Omental fat pad (tissue), 4 donors: Measurements from ENCODE around the gene UCKL1. TPM values are rescaled to one million over a fixed set of nuclear protein-coding genes. Genes with fewer than 3 reads are reported as not detected.
A peak's percentile ranks its signal among the peaks of the same experiment; 100 is the strongest.

Source experiments
- ATAC-seq: fragments of 150-250 bp; one replicate; pipeline ENCODE4 v1.9.1; 2016; ENCODE audit warnings: mild to moderate bottlenecking, moderate library complexity; ENCODE audit not compliant: low FRiP score
- DNase-seq: peaks from one replicate; pipeline ENCODE4 v3.0.0-alpha.2; 2019; ENCODE audit warnings: low spot score
- total RNA-seq, 4 donors: library from RNA; depleted of rRNA; stranded (reverse); fragments of >200 nt; gene quantifications; one replicate each; pipeline ENCODE4 v1.1.0, GENCODE V29; 2016
- TF ChIP-seq, protein P1 (sequence below), 3 donors: fragments of 450-650 bp; IDR thresholded peaks; one replicate each; pipeline ENCODE4 v1.5.1; 2016 to 2017; ENCODE audit warnings: antibody characterized with exemption in 3 of 3, mild to moderate bottlenecking in 3 of 3, moderate library complexity in 2 of 3

The UCKL1 gene
- total RNA-seq, 4 donors from 2014 or later, result 25.7 to 48.9 (median 30.3) TPM

DNA sequence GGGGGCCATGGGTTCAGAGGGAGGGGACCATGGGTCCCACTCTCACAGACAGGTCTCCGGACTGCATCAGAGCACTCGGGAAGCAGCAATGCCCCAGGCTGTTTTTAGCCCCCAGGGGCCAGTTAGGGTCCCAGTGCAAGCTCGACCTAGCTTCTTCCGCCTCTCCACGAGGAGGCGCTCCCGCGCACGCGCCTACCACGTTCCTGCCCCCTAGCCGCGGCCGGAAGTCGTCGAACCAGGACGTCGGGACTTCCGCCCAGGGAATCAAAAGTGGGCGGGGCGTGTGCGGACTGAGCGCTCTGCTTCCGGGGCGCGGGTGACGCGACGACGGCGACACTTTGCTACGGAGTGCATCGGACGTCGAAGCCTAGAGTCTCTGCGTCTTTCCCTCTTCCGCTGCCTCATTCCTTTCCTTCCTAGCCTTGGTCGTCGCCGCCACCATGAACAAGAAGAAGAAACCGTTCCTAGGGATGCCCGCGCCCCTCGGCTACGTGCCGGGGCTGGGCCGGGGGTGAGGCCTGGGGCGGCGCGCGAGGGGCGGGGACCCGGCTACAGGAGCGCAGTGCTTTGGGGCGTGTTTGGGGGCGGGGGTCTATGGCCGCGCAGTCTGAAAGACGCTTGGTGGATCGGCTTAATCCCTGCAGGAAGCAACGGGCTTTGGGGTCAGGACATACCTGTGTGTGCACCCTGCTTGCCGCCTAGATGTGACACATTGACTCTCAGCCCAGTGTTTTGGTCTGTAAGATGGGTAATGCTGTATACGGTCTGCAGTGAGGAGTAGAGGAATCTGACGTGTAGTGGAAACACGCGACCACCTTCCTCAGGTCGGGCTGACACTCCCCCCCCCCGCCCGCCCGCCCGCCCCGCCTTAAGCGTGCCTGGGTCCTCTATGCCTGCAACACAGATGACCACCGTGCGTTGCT lies 24.9 kb upstream of the UCKL1 start, which contains the start of gene PRPF6:
Gene PRPF6 (plus strand): TSS at position 327 of the 923 bp plus-strand sequence. CDS start 114 bp downstream, at position 441.
- DNase-seq (peak; percentile 78), ATAC-seq (peak; percentile 74)
- TF ChIP-seq, protein P1, sequence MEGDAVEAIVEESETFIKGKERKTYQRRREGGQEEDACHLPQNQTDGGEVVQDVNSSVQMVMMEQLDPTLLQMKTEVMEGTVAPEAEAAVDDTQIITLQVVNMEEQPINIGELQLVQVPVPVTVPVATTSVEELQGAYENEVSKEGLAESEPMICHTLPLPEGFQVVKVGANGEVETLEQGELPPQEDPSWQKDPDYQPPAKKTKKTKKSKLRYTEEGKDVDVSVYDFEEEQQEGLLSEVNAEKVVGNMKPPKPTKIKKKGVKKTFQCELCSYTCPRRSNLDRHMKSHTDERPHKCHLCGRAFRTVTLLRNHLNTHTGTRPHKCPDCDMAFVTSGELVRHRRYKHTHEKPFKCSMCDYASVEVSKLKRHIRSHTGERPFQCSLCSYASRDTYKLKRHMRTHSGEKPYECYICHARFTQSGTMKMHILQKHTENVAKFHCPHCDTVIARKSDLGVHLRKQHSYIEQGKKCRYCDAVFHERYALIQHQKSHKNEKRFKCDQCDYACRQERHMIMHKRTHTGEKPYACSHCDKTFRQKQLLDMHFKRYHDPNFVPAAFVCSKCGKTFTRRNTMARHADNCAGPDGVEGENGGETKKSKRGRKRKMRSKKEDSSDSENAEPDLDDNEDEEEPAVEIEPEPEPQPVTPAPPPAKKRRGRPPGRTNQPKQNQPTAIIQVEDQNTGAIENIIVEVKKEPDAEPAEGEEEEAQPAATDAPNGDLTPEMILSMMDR (IDR thresholded peaks at IDR 0.05), result peak in 1 of 3 donors; percentile 25

DNA sequence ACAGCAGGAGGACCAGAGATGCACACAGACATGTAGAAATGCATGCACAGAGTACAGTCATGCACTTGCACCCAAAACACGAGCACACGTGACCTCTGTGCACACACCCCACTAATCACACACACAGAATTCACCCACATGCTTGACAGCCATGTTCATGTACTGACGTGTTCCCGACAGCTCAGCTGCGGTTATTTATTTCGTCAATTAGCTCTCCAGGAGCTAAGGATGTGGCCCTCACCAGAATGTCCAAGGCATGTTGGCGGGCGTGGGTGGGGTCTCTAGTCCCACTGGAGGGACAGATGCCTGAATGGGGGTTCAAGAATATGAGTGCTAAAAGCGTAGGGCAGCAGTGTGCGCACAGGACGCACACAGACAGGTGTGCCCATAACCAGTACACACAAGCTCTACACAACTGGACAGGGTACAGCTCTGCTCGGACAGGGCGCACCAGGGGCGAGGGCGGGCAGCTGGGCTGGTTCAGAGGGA lies 24.1 kb upstream of the UCKL1 start:
- DNase-seq (no peak), ATAC-seq (no peak)
- TF ChIP-seq, protein P1 (IDR thresholded peaks at IDR 0.05), result no peak

DNA sequence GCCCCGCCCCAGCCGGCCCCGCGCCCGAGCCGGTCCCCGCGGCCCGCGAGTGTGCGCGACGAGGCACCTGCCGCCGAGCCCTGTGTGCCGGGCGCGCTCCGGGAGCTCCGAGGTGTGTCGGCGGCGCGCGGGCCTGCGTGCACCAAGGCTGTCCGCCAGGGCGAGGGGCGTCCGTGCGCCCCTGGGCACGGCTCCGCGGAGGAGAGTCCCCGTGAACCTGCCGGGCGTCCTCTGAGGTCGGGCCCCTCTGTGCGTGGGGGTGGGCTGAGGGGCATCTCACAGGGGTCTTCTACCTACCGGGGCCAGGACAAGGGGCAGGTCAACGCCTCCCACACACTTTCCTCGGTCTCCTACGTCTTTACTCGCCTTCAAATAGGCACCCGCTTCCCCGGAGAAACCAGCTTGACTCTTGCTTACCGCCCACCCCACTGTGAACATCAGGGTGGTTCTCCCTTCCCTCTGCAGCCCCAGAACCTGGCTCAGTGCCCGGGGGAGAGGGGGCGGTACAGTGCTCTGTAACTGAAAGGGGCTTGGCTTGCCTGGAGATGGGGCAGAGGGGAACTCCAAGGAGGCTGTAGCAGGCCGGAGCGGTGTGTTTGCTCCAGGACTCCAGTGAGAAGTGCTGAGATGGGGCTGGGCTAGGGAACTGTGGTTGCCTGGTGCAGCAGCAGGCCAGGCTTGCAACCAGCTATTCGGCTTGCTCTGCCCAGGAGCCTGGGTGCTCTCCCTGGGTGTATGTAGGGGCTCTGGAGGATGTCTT lies 23.5 kb upstream of the UCKL1 start, which contains the start of gene SAMD10:
Gene SAMD10 (minus strand): TSS at position 86 of the 760 bp plus-strand sequence. CDS start 175 bp downstream, outside the sequence.
- ATAC-seq, result peak; percentile 8
- no peak for DNase-seq
- TF ChIP-seq, protein P1 (IDR thresholded peaks at IDR 0.05), result no peak

DNA sequence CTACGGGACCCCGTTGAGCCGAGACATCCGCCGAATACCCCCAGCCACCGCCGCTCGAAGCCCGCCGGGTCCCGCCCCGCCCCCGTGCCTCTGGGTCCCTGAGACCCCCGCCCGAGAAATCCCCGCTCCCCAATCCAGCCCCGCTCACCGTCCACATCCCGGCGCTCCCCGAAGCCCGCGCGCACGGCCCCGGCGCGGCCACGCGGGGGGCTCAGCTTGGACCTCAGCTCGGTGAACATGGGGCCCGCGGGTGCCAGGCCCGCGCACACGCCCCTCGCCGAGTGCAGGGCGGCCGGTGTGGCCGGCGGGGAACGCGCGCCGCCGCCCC lies 23.0 kb upstream of the UCKL1 start:
- TF ChIP-seq, protein P1 (IDR thresholded peaks at IDR 0.05), result no peak
- no peak for DNase-seq
- ATAC-seq, result peak; percentile 10

DNA sequence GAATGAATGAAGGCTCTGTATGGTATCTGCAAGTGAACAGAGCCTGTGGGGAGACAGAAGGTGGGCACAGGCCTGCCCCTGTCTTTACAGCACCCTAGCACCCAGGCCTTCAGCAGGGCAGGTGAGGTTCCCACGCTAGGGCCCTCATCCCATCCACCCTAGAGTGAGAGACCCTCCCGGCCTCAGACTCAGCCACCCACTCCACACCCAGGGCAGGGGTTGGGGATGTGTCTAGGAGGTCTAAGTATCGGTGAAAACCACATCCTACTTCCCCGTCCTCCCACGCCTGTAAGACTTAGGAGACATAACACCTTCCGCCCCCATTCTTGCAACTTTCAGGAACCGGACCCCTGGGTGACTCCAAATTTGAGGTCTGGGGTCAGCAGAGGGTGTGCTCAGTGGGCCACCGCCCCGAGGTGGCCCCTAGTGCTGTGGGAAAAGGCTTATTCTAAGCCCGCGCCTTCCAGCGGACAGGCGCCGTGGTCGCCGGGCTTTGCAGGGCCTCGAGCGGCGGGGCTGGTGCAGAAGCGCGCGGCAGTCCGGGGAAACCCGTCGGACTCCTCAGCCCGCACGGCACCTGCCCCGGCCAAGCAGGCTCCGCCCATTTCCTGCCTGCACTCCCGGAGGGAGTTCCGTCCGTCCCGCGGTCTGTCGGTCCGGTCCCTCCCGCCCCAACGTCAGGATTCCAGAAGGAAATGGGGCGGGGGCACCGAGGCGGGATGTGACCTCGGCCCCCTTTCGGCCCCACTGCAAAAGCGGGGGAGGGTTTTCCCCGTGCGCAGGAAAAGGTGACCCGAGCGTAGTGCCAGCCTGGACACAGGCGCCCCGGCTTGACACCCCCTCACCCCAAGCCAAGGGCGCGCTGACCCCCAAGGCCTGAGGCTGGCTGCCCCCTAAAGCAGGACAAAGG lies 22.4 kb upstream of the UCKL1 start:
- DNase-seq (no peak), ATAC-seq (peak; percentile 38)
- TF ChIP-seq, protein P1 (IDR thresholded peaks at IDR 0.05), result no peak

DNA sequence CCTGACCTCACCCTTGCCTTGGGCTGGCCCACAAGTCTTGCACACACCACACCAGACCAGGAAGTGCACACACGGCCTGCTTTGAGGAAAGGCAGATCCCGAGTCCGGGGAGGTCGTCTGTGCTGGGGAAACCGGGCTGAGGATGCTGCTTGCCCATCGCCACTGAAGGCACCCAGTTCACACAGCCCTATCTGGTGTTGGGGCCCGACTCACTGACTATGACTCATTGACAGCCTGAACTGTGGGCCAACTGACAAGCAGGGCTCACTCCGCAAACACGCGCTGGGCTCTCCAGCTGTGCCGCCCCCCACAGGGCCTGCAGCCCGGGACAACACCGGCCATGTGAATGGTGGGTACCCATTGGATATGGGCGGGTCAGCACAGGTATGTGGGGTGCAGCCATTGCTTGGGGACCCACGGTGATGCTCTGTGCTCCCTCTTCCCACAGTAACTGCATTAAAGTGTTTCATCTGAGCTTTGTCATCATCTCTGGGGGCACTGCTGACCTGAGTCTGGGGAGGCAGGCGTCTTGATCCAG lies 21.6 kb upstream of the UCKL1 start:
- TF ChIP-seq, protein P1 (IDR thresholded peaks at IDR 0.05), result no peak
- ATAC-seq (no peak), DNase-seq (no peak)
